GM08714 (cell line): ENCODE measurements around the gene SIL1.
"Not testable (repeated sequence)": the region's sequence is repeated elsewhere in the genome, so short reads cannot be mapped to it uniquely, and the experiment has no call there.

ENCODE experiments used
- H3K4me3 ChIP-seq: fragments of 200-500 bp; sonication (Bioruptor generic); 2 replicates; pipeline ENCODE4 v1.5.1; 2014; ENCODE audit warnings: mild to moderate bottlenecking, low read length, inconsistent platforms
- ZNF274 ChIP-seq: IDR thresholded peaks from 2 replicates; pipeline ENCODE4 v1.6.1; 2012; ENCODE audit warnings: mild to moderate bottlenecking, low read depth, low read length

Gene SIL1

GRCh38 chr5:138932171-138932810, 265.9 kb downstream of the SIL1 start:
- no peak overlapping the region for H3K4me3 ChIP-seq
- TF ChIP-seq ZNF274 = no peak

GRCh38 chr5:138930371-138931097, 267.6 kb downstream of the SIL1 start:
- no peak for TF ChIP-seq ZNF274
- H3K4me3 ChIP-seq = no peak overlapping the region

- no peak for TF ChIP-seq ZNF274
- no peak overlapping the region for H3K4me3 ChIP-seq
Observed at GRCh38 chr5:138929571-138929955, 268.6 kb downstream of the SIL1 start.

- TF ChIP-seq ZNF274 = no peak
- H3K4me3 ChIP-seq = no peak overlapping the region
Observed at GRCh38 chr5:138927979-138928378, 270.2 kb downstream of the SIL1 start.

- TF ChIP-seq ZNF274 = no peak
- H3K4me3 ChIP-seq = no peak overlapping the region
Observed at GRCh38 chr5:138927544-138927943, 270.6 kb downstream of the SIL1 start.

- no peak overlapping the region for H3K4me3 ChIP-seq
- TF ChIP-seq ZNF274 = no peak
Observed at GRCh38 chr5:138926688-138927448, 271.3 kb downstream of the SIL1 start.

- TF ChIP-seq ZNF274 = no peak
- no peak overlapping the region for H3K4me3 ChIP-seq
Observed at GRCh38 chr5:138926257-138926656, 271.9 kb downstream of the SIL1 start.

- TF ChIP-seq ZNF274 = no peak
- H3K4me3 ChIP-seq = no peak overlapping the region
Observed at GRCh38 chr5:138925090-138925635, 273.0 kb downstream of the SIL1 start.

- no peak overlapping the region for H3K4me3 ChIP-seq
- TF ChIP-seq ZNF274 = no peak
Observed at GRCh38 chr5:138922494-138922893, 275.7 kb downstream of the SIL1 start.

GRCh38 chr5:138921362-138921761, 276.8 kb downstream of the SIL1 start:
- H3K4me3 ChIP-seq = not testable (repeated sequence)

GRCh38 chr5:138920181-138920580, 278.0 kb downstream of the SIL1 start:
- TF ChIP-seq ZNF274 = no peak
- no peak overlapping the region for H3K4me3 ChIP-seq

- no peak for TF ChIP-seq ZNF274
- H3K4me3 ChIP-seq = no peak overlapping the region
Observed at GRCh38 chr5:138918686-138919085, 279.5 kb downstream of the SIL1 start.

GRCh38 chr5:138914338-138914737, 283.8 kb downstream of the SIL1 start:
- TF ChIP-seq ZNF274 = no peak
- no peak overlapping the region for H3K4me3 ChIP-seq

GRCh38 chr5:138913773-138914172, 284.4 kb downstream of the SIL1 start:
- H3K4me3 ChIP-seq = no peak overlapping the region
- no peak for TF ChIP-seq ZNF274

GRCh38 chr5:138912093-138912492, 286.1 kb downstream of the SIL1 start:
- TF ChIP-seq ZNF274 = no peak
- no peak overlapping the region for H3K4me3 ChIP-seq
